Nephron progenitor cell (in vitro differentiated cells): ENCODE data around the gene GALNS.

ENCODE experiments used
- DNase-seq: peaks from one replicate; pipeline ENCODE4 v3.0.0; 2021
- H3K27ac Mint-ChIP-seq: 2 replicates; pipeline ENCODE4 v1.8.0; 2021; ENCODE audit warnings: mild to moderate bottlenecking, moderate library complexity, mixed read lengths
- H3K27me3 Mint-ChIP-seq: 2 replicates; pipeline ENCODE4 v1.8.0; 2021; ENCODE audit warnings: mild to moderate bottlenecking, low read depth, mixed read lengths; ENCODE audit not compliant: poor library complexity
- H3K36me3 Mint-ChIP-seq: 2 replicates; pipeline ENCODE4 v1.8.0; 2021; ENCODE audit warnings: low read depth, mixed read lengths
- H3K4me1 Mint-ChIP-seq: 2 replicates; pipeline ENCODE4 v1.8.0; 2021; ENCODE audit warnings: mixed read lengths
- H3K4me3 Mint-ChIP-seq: 2 replicates; pipeline ENCODE4 v1.8.0; 2021; ENCODE audit warnings: mild to moderate bottlenecking, moderate library complexity, mixed read lengths
- H3K9me3 Mint-ChIP-seq: 2 replicates; pipeline ENCODE4 v1.8.0; 2021; ENCODE audit warnings: mild to moderate bottlenecking, moderate library complexity, mixed read lengths
- CTCF ChIP-seq: fragments of 200-600 bp; sonication (generic); IDR thresholded peaks from 2 replicates; pipeline ENCODE4 v1.5.0; 2021; ENCODE audit warnings: antibody characterized with exemption

GALNS gene

DNA sequence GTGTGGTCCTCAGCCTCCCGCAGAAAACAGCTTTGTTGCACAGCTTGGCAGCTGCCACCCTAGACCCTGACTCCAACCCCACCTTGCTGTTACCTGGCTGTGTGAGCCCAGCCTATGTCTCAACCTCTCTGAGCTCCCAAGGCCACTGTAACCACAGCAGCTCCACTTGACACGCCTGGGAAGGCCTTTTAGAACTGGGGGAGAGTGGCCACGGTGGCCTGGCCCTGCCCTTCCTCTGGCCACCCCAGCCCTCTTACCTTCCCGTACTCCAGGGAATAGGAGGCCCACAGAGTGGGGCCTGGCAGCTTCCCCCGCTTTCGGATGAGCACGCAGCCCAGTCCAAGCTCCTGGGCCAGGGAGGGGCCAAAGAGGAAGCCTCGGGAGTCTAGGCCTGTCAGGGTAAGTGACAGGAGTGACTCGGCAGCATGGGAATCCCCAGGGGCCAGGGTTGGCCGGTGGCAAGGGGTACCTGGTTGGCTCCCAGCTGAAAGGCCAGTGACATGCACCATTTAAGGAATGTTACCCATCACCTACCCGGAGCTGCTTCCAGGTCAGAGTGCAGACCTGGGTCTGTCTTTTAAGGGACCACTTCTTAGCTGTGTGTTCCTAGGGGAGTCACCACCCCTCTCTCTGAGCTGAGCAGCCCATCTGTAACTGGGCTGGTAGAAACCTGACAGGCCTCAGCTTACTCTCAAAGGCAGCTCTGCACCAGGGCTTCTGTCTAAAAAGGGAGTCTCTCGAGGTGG is 46.4 kb downstream of the GALNS start:
- peaks cover 3% of the 10 kb centered on the region for H3K27me3 Mint-ChIP-seq

DNA sequence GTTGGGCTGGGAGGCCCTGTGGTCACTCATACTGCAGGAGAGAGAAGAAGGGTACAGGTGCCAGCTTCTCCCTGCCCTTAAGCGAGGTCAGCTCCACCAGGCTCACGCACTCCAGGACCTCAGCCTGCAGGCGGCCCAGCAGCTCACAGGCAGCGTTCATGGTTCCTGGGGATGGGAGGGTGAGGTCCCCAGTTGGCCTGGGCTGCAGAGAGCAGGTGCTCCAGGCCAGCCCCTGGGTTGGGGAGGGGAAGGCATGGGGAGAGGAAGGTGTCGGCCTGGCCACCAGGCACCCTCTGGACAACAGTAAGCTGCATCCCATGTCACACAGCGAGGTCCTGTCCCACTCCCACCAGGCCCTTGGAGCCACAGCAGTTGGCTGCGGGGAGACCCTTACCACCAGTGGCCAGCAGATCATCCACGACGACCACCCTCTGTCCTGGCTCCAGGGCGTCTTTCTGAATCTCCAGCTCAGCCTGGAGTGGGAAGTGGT is 47.0 kb downstream of the GALNS start:
- H3K9me3 Mint-ChIP-seq = no peaks in the 10 kb centered on the region
- H3K27me3 Mint-ChIP-seq = peaks cover 3% of the 10 kb centered on the region
- no peak overlapping the region for H3K27ac Mint-ChIP-seq
- H3K4me1 Mint-ChIP-seq = peaks cover 12% of the 10 kb centered on the region
- H3K4me3 Mint-ChIP-seq = no peak overlapping the region
- no peak for TF ChIP-seq CTCF
- peaks cover 5% of the 10 kb centered on the region for H3K36me3 Mint-ChIP-seq
- DNase-seq = no peak

More for the DNA sequence above, 46.4 kb downstream of the GALNS start:
- DNase-seq = no peak
- H3K9me3 Mint-ChIP-seq = no peaks in the 10 kb centered on the region
- peak overlapping the region; percentile 84 for H3K4me3 Mint-ChIP-seq
- no peak overlapping the region for H3K27ac Mint-ChIP-seq
- H3K36me3 Mint-ChIP-seq = peaks cover 5% of the 10 kb centered on the region
- TF ChIP-seq CTCF = no peak
- peaks cover 12% of the 10 kb centered on the region for H3K4me1 Mint-ChIP-seq

DNA sequence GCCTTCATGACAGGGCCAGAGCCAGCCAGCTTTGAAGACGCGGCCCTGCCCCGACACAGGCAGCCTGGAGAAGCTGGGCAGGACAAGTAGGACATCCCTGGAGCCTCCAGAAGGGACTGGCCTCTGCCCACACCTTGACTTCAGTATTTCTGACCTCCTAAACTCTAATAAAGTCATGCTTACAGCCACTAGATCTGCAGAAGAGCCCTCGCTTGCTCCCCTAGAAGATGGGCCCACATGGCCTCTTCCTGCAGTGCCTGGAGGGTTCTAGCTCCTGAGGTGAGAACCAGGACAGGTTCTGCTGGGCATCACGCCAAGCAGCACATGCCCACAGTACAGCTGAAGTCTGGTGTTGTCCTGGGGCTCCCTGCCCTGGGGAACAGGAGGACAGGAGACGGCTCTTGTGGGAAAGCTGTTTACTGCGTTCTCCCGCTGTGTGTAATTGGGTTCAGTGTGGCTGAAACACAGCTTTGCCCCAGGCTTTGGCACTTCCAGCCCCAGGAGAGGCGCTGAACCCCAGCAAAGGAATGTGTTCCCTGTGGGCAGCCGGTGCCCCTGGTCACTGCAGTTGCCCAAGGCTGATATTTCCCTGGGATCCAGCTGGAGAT is 47.6 kb downstream of the GALNS start:
- Mint-ChIP-seq H3K36me3 (peaks cover 5% of the 10 kb centered on the region), H3K27me3 (peaks cover 3% of the 10 kb centered on the region), H3K9me3 (no peaks in the 10 kb centered on the region), H3K4me1 (peaks cover 12% of the 10 kb centered on the region), H3K27ac (peak overlapping the region; percentile 51), H3K4me3 (no peak overlapping the region)
- no peak for TF ChIP-seq CTCF
- no peak for DNase-seq

DNA sequence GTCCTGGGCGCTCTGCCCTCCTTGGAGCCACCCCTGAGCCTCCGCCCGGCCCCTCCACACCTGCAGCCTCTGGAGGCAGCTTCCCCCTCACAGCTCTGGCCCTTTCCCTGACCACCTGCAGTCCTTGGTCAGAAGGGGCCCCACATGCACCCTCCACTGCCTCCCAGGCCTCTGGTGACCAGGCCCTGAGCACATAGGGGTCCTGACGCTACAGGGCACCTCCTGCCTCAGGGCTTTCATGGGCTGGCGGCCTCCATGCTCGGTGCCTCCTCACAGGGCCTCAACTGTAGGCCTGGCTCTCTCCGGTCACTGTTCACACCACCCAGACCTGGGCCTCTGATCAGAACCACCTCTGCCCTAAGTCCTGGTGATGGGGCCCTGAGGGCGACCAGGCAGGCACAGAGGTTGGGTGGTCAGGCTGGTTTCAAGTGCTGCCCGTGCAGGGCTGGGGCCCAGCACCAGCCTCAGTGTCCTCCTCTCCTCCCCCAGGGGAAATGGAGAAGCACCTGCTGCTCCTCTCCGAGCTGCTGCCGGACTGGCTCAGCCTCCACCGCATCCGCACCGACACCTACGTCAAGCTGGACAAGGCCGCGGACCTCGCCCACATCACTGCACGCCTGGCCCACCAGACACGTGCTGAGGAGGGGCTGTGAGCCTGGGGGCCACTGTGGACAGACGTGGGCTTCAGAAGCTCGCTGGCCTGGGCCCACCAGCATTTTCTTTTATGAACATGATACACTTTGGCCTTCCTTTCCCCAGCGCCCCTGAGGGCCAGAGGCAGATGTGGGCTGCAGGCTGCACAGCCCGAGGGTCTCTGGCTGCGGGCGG is 48.9 kb downstream of the GALNS start:
- no peak for DNase-seq
- H3K36me3 Mint-ChIP-seq = peaks cover 5% of the 10 kb centered on the region
- H3K4me1 Mint-ChIP-seq = peaks cover 12% of the 10 kb centered on the region
- TF ChIP-seq CTCF = no peak
- H3K27ac Mint-ChIP-seq = peak overlapping the region; percentile 39
- H3K27me3 Mint-ChIP-seq = peaks cover 3% of the 10 kb centered on the region
- no peaks in the 10 kb centered on the region for H3K9me3 Mint-ChIP-seq
- no peak overlapping the region for H3K4me3 Mint-ChIP-seq

DNA sequence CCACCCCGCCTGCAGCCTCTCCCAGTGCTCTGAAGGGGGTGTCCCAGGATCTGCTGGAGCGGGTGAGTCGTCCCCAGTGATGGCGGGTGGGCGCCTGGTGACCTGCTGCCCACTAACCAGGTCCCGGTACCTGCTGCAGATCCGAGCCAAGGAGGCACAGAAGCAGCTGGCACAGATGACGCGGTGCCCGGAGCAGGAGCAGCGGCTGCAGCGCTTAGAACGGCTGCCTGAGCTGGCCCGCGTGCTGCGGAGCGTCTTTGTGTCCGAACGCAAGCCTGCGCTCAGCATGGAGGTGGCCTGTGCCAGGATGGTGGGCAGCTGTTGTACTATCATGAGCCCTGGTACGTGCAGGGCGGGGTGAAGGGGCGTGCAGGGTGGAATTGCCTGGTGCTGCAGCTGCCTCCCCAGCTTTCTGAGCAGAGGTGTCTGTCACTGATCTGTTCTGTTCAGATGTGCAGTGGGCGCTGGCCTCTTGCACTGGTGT is 49.6 kb downstream of the GALNS start:
- Mint-ChIP-seq H3K4me3 (no peak overlapping the region), H3K27me3 (peaks cover 3% of the 10 kb centered on the region), H3K36me3 (peaks cover 5% of the 10 kb centered on the region), H3K9me3 (no peaks in the 10 kb centered on the region), H3K4me1 (peaks cover 12% of the 10 kb centered on the region), H3K27ac (no peak overlapping the region)
- no peak for DNase-seq
- TF ChIP-seq CTCF = no peak
